SJSA1 (cell line): Measurements from ENCODE around the gene MATCAP1. TPM values are rescaled to one million over a fixed set of nuclear protein-coding genes. Genes with fewer than 3 reads are reported as not detected.

Experiments
- DNase-seq, 2 experiments: peaks; one replicate each; pipeline ENCODE4 v3.0.0-alpha.2; 2015 to 2020; ENCODE audit warnings: low spot score in 2 of 2, low read depth in 1 of 2
- H3K27ac ChIP-seq: fragments of 250-450 bp; sonication (Bioruptor Pico); 2 replicates; pipeline ENCODE4 v1.5.1; 2020; ENCODE audit warnings: mild to moderate bottlenecking, moderate library complexity
- H3K27me3 ChIP-seq: fragments of 250-450 bp; sonication (Bioruptor Pico); replicated peaks from 2 replicates; pipeline ENCODE4 v1.5.1; 2020; ENCODE audit warnings: mild to moderate bottlenecking, moderate library complexity
- H3K36me3 ChIP-seq: fragments of 250-450 bp; sonication (Bioruptor Pico); 2 replicates; pipeline ENCODE4 v1.5.1; 2020; ENCODE audit warnings: mild to moderate bottlenecking
- H3K4me1 ChIP-seq: fragments of 250-450 bp; sonication (Bioruptor Pico); replicated peaks from 2 replicates; pipeline ENCODE4 v1.6.1; 2021; ENCODE audit warnings: mild to moderate bottlenecking
- H3K4me3 ChIP-seq: fragments of 250-450 bp; sonication (Bioruptor Pico); 2 replicates; pipeline ENCODE4 v1.5.1; 2020; ENCODE audit warnings: mild to moderate bottlenecking
- H3K9me3 ChIP-seq: fragments of 250-450 bp; sonication (Bioruptor Pico); replicated peaks from 2 replicates; pipeline ENCODE4 v1.5.1; 2020; ENCODE audit warnings: mild to moderate bottlenecking
- total RNA-seq: library from RNA; depleted of rRNA; stranded (reverse); fragments of >200 nt; shearing (Covaris generic); gene quantifications from 2 replicates; pipeline ENCODE4 v1.2.3, GENCODE V29; 2014; rRNA removed

MATCAP1 gene
- total RNA-seq, 1 experiment from 2014 or later: 11.3 TPM

DNA sequence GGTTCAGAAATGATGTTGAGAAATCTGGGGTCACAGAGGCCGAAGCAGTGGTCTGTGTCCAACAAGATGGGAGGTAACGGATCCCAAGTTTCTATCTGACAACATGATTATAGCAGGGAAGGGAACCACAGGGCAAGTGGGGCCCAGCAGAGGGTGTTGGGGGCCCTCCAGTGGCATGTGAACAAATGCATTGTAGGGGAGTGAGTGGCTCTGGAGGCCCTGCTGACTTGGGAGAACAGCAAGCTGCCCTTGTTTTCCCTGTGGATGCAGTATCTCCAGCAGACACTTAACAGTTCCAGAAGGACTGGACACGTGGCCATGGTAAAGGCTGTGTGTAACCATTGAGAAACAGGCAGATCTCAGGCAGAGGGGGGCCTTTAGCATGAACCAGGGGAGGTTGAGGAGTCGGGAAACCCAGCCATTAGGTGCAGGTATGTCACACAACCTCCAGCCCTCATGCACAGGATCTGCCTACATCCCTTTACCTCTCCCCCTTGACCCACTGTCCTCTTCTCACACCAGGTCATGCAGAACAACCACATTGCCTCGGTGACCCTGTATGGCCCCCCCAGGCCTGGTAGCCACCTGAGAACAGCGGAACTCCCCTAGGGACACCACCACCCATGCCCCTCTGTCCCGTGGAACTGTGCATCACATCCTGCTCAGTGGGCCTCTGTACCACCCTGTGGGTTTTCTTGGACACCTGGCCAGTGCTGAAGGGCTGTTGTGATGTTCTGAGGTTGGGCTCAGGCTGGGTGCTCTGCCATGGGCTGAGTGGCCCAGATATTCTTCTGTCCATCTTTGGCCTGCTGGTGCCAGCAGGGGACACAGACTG lies 37.0 kb downstream of the MATCAP1 start:
- Histone ChIP-seq H3K27me3 (no peaks in the 10 kb centered on the region), H3K4me1 (peaks cover 25% of the 10 kb centered on the region), H3K36me3 (peaks cover 90% of the 10 kb centered on the region), H3K9me3 (peaks cover 10% of the 10 kb centered on the region), H3K4me3 (no peak overlapping the region), H3K27ac (no peak overlapping the region)
- DNase-seq: no peak

DNA sequence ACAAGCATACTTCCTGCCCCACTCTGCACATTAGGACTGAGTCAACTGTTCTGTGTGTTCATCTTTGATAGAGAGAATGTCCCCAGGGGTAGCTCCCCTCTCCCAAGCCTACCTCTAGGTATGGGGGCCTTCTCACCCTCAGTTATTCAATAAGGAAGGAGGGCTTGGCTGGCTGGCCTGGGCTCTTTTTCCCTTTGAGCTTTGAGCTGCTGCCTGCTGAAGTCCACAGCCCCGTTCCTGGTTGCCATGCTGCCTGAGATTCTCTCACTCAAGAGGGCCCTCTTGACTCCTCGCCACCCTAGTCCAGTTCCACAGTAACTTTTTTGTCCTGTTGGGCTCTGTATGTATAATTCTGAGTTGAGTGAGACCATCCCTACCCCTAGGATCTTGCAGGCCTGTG lies 38.0 kb downstream of the MATCAP1 start:
- peaks cover 15% of the 10 kb centered on the region for H3K4me1 ChIP-seq
- H3K36me3 ChIP-seq: peaks cover 97% of the 10 kb centered on the region
- no peak overlapping the region for H3K27ac ChIP-seq
- no peak overlapping the region for H3K4me3 ChIP-seq
- DNase-seq: no peak
- H3K27me3 ChIP-seq: no peaks in the 10 kb centered on the region
- peaks cover 10% of the 10 kb centered on the region for H3K9me3 ChIP-seq

DNA sequence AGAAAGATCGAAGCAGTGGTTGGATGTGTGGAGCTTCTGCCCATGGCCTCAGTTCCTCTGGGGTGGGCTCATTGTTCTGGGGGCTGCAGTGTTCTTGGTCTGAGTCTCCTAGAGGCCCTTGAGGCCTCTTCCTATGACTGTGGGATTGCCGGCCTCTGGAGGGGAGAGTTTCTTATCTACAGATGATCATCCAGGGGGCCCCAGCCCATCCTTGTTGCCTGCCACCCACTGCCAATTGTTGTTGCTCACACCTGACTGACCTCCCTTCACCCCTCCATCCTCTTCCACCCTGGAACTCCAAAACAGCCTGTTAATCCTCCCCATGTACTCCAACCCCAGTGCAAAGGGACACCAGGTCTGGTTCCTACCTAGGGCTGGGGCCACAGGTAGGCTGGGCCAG lies 38.8 kb downstream of the MATCAP1 start:
- Histone ChIP-seq H3K9me3 (peaks cover 8% of the 10 kb centered on the region), H3K4me3 (no peak overlapping the region), H3K4me1 (peaks cover 7% of the 10 kb centered on the region), H3K36me3 (peaks cover 97% of the 10 kb centered on the region), H3K27me3 (no peaks in the 10 kb centered on the region), H3K27ac (no peak overlapping the region)
- no peak for DNase-seq

DNA sequence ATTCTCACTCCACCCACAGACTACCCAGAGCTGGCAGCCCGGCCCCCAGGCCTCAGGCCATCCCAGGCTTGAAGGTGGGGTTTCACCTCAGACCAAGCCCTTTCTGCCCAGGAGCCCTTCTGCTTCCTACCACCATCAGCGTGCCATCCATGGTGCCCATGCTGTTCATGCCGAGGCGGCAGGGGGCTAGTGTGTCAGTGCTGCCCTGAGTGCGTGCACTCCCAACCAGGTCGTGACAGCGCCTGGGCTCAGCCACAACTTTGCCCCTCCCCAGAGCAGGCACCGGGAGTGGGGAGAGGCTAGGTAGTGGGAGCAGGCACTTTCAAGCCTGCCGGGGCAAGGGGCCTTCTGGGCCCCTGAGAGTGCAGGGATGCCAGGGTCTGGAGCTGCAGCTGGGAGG lies 41.4 kb downstream of the MATCAP1 start:
- DNase-seq: no peak
- H3K27me3 ChIP-seq: no peaks in the 10 kb centered on the region
- no peaks in the 10 kb centered on the region; the same call in 1 of the 2 replicates for H3K9me3 ChIP-seq
- no peaks in the 10 kb centered on the region for H3K4me1 ChIP-seq
- no peak overlapping the region for H3K27ac ChIP-seq
- H3K4me3 ChIP-seq: no peak overlapping the region
- H3K36me3 ChIP-seq: peaks cover 88% of the 10 kb centered on the region

DNA sequence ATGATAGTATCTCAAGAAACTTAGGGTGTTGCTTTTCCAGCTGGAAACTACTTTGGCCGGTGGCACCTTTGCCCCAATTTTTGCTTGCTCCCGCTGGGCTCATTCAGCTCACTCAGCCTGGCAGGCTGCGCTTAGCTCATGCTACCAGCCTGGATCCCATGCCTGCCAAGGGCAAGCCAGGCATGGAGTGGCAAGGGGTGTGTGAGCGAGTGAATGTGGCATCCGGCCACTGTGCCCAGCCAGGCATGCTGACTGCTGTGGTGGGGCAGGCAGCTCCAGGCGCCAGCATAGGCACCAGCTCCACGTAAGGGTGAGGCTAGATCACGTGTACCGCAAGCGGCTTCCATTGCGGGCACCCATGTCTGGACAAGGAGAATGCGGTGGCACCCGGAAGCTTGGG lies 42.4 kb downstream of the MATCAP1 start:
- no peaks in the 10 kb centered on the region; the same call in 1 of the 2 replicates for H3K9me3 ChIP-seq
- H3K36me3 ChIP-seq: peaks cover 87% of the 10 kb centered on the region

DNA sequence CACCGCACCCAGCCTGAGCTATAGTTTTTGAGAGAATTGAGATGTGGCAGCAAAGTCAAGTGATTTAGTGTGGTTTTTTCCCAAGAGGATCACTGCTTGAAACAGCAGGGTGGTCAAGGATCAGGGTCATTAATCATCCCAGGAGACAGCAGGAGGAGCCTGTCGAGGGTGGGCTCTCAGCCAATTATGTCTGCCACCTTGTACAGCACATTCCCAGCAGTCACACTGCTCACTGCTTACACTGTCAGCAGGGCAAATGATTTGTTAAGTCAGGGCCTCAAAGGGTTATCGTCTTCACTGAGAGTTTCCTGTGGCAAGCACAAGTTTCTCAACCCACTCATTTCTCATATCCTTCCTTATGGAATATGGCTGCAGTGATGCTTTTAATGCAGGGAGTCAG lies 46.2 kb downstream of the MATCAP1 start:
- Histone ChIP-seq H3K27me3 (no peaks in the 10 kb centered on the region), H3K4me3 (no peak overlapping the region), H3K9me3 (no peaks in the 10 kb centered on the region; the same call in 1 of the 2 replicates), H3K4me1 (no peaks in the 10 kb centered on the region), H3K36me3 (peaks cover 81% of the 10 kb centered on the region), H3K27ac (no peak overlapping the region)
- DNase-seq: no peak

More for the DNA sequence above, 42.4 kb downstream of the MATCAP1 start:
- DNase-seq: no peak
- H3K4me3 ChIP-seq: no peak overlapping the region
- H3K4me1 ChIP-seq: no peaks in the 10 kb centered on the region
- no peak overlapping the region for H3K27ac ChIP-seq
- H3K27me3 ChIP-seq: no peaks in the 10 kb centered on the region

DNA sequence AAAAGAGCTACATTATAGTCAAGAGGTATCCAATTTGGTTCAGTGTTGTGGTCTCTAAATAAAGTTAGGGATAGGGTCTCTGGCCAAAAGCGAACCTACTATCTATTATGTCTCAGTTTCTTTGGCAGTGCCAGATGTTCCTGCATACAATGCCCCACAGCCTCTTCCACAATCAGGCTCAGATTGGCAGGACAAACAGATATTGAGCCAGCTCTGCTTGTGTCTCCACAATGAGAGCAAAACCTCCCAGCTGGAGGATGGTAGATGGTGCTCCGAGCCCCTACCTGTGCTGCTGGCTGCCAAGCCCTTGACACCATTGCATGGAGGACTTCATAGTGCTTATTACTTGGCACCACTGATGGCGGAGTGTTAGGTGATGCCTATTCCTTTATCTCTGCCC lies 54.3 kb downstream of the MATCAP1 start:
- no peak for DNase-seq
- no peak overlapping the region for H3K27ac ChIP-seq
- H3K4me1 ChIP-seq: no peaks in the 10 kb centered on the region

DNA sequence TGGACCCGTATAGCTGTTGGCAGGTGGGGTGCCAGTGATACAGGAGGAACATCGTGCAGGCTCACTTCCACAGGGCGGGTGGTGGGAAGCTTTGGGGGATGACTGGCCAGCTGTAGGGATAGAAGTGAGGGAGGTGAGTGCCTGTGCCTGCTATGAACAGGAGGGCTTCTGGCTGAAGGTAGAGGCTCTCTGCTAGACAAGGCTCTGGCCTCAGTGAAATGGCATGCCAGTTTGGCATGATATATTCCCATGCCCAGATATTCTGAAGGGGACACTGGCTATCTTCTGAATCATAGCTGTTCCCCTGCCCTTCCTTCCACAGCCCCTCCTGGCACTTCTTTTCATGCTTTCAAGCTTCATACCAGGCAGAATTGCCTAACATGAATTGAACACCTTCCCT lies 54.9 kb downstream of the MATCAP1 start:
- no peaks in the 10 kb centered on the region for H3K4me1 ChIP-seq

More for the DNA sequence above, 54.3 kb downstream of the MATCAP1 start:
- no peak overlapping the region for H3K4me3 ChIP-seq
- H3K27me3 ChIP-seq: no peaks in the 10 kb centered on the region
- H3K9me3 ChIP-seq: no peaks in the 10 kb centered on the region
- H3K36me3 ChIP-seq: peaks cover 47% of the 10 kb centered on the region

DNA sequence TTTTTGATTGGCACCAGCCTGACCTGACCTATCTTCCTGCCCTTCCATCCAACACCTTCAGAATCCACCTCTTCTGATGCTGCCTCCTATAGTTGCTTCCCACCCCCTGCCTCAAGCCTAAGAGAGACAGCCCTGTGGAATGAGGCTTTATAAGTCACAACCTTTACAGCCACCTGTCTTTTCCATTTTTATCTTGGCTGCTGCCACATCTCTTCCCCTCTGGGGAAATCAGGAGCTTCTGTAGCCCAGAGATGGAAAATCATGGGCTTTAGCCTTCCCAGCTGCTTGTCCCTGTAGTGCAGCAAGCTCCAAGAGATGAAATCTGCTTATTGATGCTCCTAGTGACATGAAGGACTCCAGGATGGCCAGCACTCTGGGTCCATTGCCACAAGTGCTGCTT lies 55.3 kb downstream of the MATCAP1 start:
- Histone ChIP-seq H3K36me3 (peaks cover 50% of the 10 kb centered on the region), H3K4me3 (no peak overlapping the region), H3K4me1 (no peaks in the 10 kb centered on the region), H3K27ac (no peak overlapping the region), H3K27me3 (no peaks in the 10 kb centered on the region), H3K9me3 (no peaks in the 10 kb centered on the region)
- DNase-seq: no peak

More for the DNA sequence above, 54.9 kb downstream of the MATCAP1 start:
- H3K9me3 ChIP-seq: no peaks in the 10 kb centered on the region
- H3K27me3 ChIP-seq: no peaks in the 10 kb centered on the region
- no peak overlapping the region for H3K27ac ChIP-seq
- no peak overlapping the region for H3K4me3 ChIP-seq
- DNase-seq: no peak
- H3K36me3 ChIP-seq: peaks cover 47% of the 10 kb centered on the region

Other genes with a start within 250 kb of the MATCAP1 start
- gene CIAO2B, start 249.6 kb downstream of the MATCAP1 start, total RNA-seq: 93.0 and 149 TPM in 2 replicates
- gene CES2, start 248.4 kb downstream of the MATCAP1 start, total RNA-seq: 15.6 and 21.9 TPM in 2 replicates
- not detected in 2 replicates for gene CES3, start 222.7 kb downstream of the MATCAP1 start, total RNA-seq
- not detected in 2 replicates for gene CES4A, start 195.4 kb downstream of the MATCAP1 start, total RNA-seq
- gene CBFB, start 154.8 kb downstream of the MATCAP1 start, total RNA-seq: 170 and 181 TPM in 2 replicates
- gene PHAF1, start 74.0 kb downstream of the MATCAP1 start, total RNA-seq: 18.7 and 28.8 TPM in 2 replicates
- gene B3GNT9, start 33.0 kb downstream of the MATCAP1 start, total RNA-seq: 34.5 and 36.1 TPM in 2 replicates
- 25.5 and 46.7 TPM in 2 replicates for gene TRADD, start 24.1 kb downstream of the MATCAP1 start, total RNA-seq
- gene FBXL8, start 24.0 kb downstream of the MATCAP1 start, total RNA-seq: 11.7 and 24.2 TPM in 2 replicates
- 3.9 and 12.8 TPM in 2 replicates for gene HSF4, start 19.2 kb downstream of the MATCAP1 start, total RNA-seq
- gene NOL3, start 13.4 kb downstream of the MATCAP1 start, total RNA-seq: 24.1 and 29.7 TPM in 2 replicates
- gene EXOC3L1, start 6.2 kb upstream of the MATCAP1 start, total RNA-seq: not detected in 2 replicates
- gene E2F4, start 8.2 kb upstream of the MATCAP1 start, total RNA-seq: 77.0 and 93.8 TPM in 2 replicates
- gene ELMO3, start 15.2 kb upstream of the MATCAP1 start, total RNA-seq: 0.72 and 1.1 TPM in 2 replicates
- 38.7 and 38.9 TPM in 2 replicates for gene TMEM208, start 43.2 kb upstream of the MATCAP1 start, total RNA-seq
- gene FHOD1, start 63.5 kb upstream of the MATCAP1 start, total RNA-seq: 15.8 and 18.5 TPM in 2 replicates
- 1.2 and 1.6 TPM in 2 replicates for gene SLC9A5, start 65.0 kb upstream of the MATCAP1 start, total RNA-seq
- 5.0 and 15.1 TPM in 2 replicates for gene PLEKHG4, start 95.6 kb upstream of the MATCAP1 start, total RNA-seq
- gene KCTD19, start 142.8 kb upstream of the MATCAP1 start, total RNA-seq: 0.03 TPM in 1 of 2 replicates, not detected in the other
- not detected in 2 replicates for gene LRRC36, start 142.9 kb upstream of the MATCAP1 start, total RNA-seq
- not detected in 2 replicates for gene TPPP3, start 209.5 kb upstream of the MATCAP1 start, total RNA-seq
- 1.0 and 4.4 TPM in 2 replicates for gene ZDHHC1, start 232.5 kb upstream of the MATCAP1 start, total RNA-seq
- gene HSD11B2, start 247.2 kb upstream of the MATCAP1 start, total RNA-seq: not detected in 2 replicates